Peyer's patch (tissue), 4 donors: ENCODE measurements around the gene PPP2R2D.

Experiments used
- POLR2A ChIP-seq, 2 donors: fragments of 450-650 bp; IDR thresholded peaks; one replicate each; pipeline ENCODE4 v1.5.1; 2017; ENCODE audit warnings: antibody characterized with exemption in 2 of 2, mild to moderate bottlenecking in 2 of 2, moderate library complexity in 2 of 2
- TF ChIP-seq, protein P1 (sequence below), 6 experiments: fragments of 450-650 bp in 4 of 6; fragments of 200-600 bp in 2 of 6; sonication (generic) in 1 of 6; IDR thresholded peaks; one replicate each; pipeline ENCODE4 v1.5.1; 2017 to 2019; ENCODE audit warnings: antibody characterized with exemption in 6 of 6, mild to moderate bottlenecking in 3 of 6, moderate library complexity in 1 of 6

DNA sequence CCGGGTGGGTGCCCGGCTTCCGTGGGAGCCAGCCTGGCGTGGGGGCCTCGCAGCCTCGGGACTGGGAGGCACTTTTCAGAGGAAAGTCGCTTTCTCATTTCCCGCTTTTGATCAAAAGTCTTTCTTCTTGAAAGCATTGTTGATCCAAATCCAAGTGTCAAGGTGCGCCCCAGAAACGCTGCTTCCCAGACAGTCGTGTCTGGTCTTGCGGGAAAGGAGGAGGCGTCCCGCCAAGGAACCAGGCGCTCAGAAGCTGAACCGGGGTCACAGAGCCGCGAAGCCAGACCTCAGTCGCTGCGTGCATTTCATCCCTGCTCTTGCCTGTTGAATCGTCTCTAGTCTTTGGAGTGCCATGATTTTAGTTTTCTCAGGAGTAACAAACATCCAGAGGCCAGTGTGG lies 82.0 kb downstream of the PPP2R2D start:
- TF ChIP-seq POLR2A (IDR thresholded peaks at IDR 0.05) = no peak
- TF ChIP-seq, protein P1, sequence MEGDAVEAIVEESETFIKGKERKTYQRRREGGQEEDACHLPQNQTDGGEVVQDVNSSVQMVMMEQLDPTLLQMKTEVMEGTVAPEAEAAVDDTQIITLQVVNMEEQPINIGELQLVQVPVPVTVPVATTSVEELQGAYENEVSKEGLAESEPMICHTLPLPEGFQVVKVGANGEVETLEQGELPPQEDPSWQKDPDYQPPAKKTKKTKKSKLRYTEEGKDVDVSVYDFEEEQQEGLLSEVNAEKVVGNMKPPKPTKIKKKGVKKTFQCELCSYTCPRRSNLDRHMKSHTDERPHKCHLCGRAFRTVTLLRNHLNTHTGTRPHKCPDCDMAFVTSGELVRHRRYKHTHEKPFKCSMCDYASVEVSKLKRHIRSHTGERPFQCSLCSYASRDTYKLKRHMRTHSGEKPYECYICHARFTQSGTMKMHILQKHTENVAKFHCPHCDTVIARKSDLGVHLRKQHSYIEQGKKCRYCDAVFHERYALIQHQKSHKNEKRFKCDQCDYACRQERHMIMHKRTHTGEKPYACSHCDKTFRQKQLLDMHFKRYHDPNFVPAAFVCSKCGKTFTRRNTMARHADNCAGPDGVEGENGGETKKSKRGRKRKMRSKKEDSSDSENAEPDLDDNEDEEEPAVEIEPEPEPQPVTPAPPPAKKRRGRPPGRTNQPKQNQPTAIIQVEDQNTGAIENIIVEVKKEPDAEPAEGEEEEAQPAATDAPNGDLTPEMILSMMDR (IDR thresholded peaks at IDR 0.05) = no peak
